IPS-NIHi11 (cell line): ENCODE measurements around the gene IFNL4.
A peak's percentile ranks its signal among the peaks of the same experiment; 100 is the strongest.
"Not testable (repeated sequence)": the region's sequence is repeated elsewhere in the genome, so short reads cannot be mapped to it uniquely, and the experiment has no call there.

Experiments used
- DNase-seq: peaks from one replicate; pipeline ENCODE4 v3.0.0; 2012; ENCODE audit warnings: mixed read lengths, low spot score

IFNL4 gene

GRCh38 chr19:39254531-39255345, 6.1 kb upstream of the IFNL4 start:
- no peak for DNase-seq

GRCh38 chr19:39253374-39254149, 4.9 kb upstream of the IFNL4 start:
- no peak for DNase-seq

GRCh38 chr19:39252458-39252857, 3.8 kb upstream of the IFNL4 start:
- no peak for DNase-seq

GRCh38 chr19:39251846-39252245, 3.2 kb upstream of the IFNL4 start:
- DNase-seq: no peak

- DNase-seq: no peak
Observed at GRCh38 chr19:39251081-39251480, 2.4 kb upstream of the IFNL4 start.

GRCh38 chr19:39247701-39248664, 673 bp downstream of the IFNL4 start:
- peak; percentile 66 for DNase-seq

- peak; percentile 86 for DNase-seq
Observed at GRCh38 chr19:39246951-39247669, 1.5 kb downstream of the IFNL4 start.

- not testable (repeated sequence) for DNase-seq
Observed at GRCh38 chr19:39245166-39245565, 3.5 kb downstream of the IFNL4 start.

GRCh38 chr19:39244410-39245100, 4.1 kb downstream of the IFNL4 start, which contains the start of gene IFNL3:
Gene IFNL3, minus strand, starts transcription at chr19:39245006. Its CDS starts 39 bp downstream, at chr19:39244967.
- DNase-seq: not testable (repeated sequence)

GRCh38 chr19:39243741-39244140, 4.9 kb downstream of the IFNL4 start:
- not testable (repeated sequence) for DNase-seq

- DNase-seq: no peak
Observed at GRCh38 chr19:39240421-39240820, 8.2 kb downstream of the IFNL4 start.

- no peak for DNase-seq
Observed at GRCh38 chr19:39238944-39239343, 9.7 kb downstream of the IFNL4 start.

- DNase-seq: no peak
Observed at GRCh38 chr19:39238209-39238608, 10.4 kb downstream of the IFNL4 start.

GRCh38 chr19:39237200-39238184, 11.2 kb downstream of the IFNL4 start:
- DNase-seq: peak; percentile 42

- DNase-seq: no peak
Observed at GRCh38 chr19:39236527-39236926, 12.1 kb downstream of the IFNL4 start.

- DNase-seq: no peak
Observed at GRCh38 chr19:39232708-39233107, 15.9 kb downstream of the IFNL4 start.

- DNase-seq: no peak
Observed at GRCh38 chr19:39230096-39230764, 18.4 kb downstream of the IFNL4 start.

- DNase-seq: no peak
Observed at GRCh38 chr19:39224910-39225309, 23.7 kb downstream of the IFNL4 start.
